Stimulated activated CD8-positive, alpha-beta memory T cell treated with anti-CD3 and anti-CD28 coated beads, Interleukin-12 subunit alpha, Interleukin-12 subunit beta, amount 100 ng/mL, for 24 hours (primary cell): ENCODE results near the gene HNRNPF.
"Not testable (repeated sequence)": the region's sequence is repeated elsewhere in the genome, so short reads cannot be mapped to it uniquely, and the experiment has no call there.

ENCODE experiments used
- DNase-seq: peaks from one replicate; pipeline ENCODE4 v3.0.0-alpha.2; 2020; ENCODE audit errors: extremely low read depth

The HNRNPF gene

DNA sequence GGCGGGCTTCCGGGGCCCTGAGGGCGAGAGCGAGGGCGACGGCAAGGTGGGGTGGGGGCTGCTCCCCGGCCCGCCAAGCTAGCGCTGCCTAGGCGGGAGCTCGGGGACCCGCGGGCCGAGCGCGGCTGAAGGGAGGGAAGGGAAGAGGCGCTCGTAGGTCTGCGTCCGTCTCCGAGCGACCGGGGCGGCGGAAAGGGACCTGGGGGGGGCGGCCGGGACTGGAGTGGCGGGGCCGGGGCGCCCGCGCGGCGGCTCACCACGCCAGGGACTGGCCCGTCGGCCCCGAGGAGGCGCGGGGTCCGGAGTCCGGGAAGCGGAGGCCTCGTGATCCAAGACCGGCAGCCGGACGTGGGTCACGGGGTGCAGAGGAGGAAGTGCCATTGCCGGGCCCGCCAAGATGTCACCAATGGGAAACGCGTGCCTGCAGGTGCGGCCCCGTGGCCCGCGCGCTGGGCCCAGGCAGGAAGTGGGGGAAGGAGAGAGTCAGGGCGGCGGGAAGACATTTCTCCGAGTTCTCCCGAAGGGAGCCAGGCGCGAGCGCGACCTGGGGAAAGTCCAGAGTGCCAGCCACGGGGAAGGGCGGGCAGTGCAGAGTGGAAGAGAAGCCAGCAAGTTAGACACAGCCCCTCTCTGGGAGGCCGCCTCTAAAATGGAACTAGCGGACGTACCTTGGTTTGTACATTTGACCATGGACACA is 11.9 kb downstream of the HNRNPF start:
- DNase-seq, result peak; percentile 49

DNA sequence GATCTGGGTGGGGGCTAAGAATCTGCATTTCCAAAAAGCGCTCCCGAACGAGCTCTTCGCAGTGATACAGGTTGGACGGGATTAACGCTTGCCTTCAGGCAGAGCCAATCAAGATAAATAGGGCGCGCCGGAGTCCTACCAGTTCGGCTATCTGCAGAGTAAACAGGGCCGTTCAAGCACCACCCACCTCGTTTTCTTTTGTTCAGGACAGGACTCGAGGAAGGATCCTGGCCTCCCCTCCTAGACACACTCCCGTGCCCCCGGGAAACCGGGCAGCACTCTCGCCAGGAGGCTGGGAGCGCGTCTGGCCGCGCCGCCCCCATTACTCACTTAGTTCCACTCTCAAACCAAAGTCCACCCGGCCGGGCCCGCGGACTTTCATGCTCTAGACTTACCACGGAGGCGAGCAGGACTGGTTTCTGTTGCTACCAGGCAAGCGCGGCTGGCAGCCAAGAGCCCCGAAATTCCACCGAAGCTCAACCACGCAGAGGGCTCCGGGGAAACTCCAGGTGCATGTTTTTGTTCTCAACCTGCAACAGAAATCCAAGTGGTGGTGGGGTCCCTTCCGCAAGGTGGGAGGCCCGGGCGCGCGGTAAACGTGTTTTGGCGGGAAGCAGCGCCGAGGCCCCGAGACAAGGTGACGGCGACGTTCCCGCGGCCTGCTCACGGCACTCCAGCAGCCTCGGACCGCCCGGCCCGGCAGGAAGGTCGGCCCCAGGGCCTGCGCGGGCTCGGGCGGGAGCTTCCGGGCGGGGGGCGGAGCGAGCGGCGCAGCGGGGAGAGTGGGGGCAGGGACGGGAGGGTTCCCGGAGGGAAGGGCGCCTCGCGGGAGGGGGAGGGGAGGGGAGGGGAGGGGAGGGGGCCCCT is 12.7 kb downstream of the HNRNPF start:
- peak; percentile 50 for DNase-seq

DNA sequence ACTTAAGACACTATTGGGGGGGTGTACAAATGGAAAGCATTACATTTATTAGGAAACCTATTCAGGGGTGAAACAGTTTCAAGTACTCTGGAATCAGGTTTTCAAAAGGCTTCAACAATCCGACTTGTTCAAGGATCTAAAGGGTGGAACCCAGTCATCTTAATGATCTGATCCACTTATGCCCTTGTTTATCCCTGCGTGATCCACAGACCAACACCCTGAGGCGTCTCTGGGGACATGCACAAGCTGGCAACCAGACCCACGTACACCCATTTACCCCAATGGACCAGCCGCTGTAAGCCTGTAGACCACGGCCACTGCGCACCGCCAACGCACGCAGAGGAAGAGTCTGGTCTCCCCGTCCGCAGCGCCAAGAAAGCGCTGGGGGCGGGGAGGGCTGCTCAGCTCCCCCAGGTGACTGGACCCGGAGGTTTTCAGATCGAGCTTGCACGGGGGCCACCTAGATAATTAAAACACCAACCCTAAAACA is 13.4 kb downstream of the HNRNPF start:
- DNase-seq, result no peak

DNA sequence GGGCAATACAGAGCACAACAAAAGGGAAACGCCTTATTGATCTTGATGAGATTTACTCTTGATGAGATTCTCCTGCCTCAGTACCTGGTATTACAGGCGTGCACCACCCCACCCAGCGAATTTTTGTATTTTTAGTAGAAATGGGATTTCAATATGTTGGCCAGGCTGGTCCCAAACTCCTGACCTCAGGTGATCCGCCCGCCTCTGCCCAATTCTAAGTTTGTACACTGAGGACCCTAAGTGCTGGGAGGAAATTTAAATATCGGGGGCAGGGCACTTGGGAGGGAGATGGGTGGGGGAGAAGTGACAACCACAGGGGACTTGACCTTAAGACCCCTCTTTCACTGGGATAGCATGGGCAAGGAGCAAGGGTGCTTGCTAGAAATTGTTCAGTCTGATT is 14.1 kb downstream of the HNRNPF start:
- no peak for DNase-seq

DNA sequence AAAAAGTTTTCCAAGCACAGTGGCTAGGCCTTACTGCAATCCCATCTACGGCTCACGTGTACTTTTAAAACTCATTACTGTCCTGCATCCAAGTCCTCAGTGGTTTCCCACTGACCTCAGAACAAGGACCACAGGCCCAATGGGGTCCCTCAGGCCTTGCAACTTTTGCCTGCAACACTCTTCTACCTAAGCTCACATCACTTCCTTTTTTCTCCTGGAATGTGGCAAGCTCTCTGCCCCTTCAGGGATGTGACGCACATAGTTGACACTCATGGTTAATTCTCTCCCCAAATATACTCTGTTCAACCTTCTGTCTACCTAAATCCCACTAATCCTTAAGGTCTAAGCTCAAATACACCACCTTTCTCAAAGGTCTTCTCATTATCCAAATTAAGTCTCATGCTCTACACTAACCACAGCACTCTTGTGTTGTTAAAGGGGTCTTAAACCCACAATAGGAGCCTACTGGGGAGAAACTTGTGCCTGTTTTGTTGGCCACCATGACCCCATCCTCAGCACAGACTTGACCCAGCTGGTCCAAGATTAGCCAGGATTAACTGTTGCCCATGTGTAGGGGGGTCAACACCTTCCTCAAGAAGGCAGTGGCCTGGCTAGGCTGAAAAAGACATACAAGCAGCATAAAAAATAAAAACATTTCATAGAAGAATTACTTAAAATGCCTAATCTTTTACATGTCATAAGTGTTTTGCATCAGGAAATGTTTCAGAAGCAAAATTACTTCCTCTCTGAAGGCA is 15.2 kb downstream of the HNRNPF start:
- no peak for DNase-seq

DNA sequence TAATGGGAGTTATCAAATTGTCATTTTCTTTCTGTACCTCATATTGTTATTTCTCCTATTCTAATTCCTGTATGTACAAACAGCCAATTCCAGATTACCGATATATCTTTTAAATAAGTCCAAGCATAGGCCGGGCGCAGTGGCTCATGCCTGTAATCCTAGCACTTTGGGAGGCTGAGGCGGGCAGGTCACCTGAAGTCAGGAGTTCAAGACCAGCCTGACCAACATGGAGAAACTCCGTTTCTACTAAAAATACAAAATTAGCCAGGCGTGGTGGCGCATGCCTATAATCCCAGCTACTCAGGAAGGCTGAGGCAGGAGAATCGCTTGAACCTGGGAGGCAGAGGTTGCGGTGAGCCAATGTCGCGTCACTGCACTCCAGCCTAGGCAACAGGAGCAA is 15.8 kb downstream of the HNRNPF start:
- not testable (repeated sequence) for DNase-seq

DNA sequence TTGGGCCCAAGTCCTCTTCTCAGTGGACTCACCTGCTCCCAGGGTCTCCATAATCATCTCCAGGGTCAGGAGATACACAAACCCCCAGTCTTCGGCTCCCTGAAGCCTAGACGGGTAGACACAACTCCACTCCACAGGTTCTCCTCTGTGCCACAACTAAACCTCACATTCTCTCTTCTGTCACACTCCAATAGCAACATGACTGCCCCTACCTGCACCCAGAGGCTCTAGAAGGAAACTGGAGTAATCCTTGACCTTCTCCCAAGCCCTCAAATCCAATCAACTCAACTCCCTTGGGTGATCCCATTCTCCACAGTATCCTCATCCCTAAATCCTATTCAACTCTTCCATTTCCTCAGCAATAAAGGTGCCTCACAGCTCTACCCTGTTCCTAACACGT is 16.2 kb downstream of the HNRNPF start:
- DNase-seq, result no peak

DNA sequence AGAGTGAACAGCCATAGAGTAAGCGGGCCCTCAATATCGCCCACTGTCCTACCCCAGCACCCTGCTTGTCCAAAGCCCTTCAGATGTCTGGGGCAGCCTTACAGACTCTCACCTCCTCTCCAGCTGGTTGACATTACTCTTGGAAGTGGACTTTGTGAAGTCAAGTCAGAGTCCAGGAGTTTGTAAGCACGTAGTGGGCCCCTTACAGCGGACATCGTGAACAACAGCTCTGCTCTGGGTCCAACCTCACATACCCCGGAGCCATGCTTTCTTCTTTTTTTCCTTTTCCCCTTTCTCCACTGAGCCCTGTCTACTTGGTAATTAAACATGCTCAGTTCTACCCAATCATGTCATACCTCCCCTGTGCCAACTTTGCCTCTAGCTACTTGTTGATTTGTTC is 17.5 kb downstream of the HNRNPF start:
- no peak for DNase-seq

DNA sequence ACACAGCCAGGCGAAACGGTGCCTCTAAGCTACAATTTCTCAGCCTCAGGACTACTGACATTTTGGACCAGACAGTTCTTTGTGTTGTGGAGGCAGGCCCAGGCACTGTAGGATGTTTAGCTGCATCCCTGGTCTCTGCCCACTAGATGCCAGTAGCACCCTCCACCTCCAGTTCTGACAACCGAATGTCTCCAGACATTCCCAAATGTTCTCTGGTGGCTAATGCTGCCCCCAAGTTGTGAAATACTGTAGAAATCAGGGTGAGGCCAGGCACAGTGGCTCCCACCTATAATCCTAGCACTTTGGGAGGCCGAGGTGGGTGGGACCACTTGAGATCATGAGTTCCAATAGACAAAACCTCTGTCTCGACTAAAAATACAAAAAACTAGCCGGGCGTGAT is 18.2 kb downstream of the HNRNPF start:
- DNase-seq, result no peak

DNA sequence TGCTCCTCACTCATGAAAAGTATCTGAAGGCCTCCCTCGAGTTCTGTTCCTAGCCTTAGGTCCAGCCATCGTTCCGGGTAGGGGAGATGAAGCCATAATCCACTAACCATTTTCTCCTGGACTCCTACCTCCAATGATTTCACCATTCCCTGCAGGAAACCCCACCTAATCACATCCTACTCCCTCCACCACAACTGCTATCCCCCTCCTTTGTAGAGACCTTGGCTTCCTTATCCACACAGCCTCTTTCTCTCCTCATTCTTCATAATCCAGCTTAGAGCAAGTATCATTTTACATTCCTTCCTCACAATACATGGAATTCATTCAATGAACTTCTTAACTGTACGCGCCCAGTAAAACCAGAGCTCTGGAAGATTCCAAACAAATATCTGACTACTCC is 18.7 kb downstream of the HNRNPF start:
- no peak for DNase-seq

DNA sequence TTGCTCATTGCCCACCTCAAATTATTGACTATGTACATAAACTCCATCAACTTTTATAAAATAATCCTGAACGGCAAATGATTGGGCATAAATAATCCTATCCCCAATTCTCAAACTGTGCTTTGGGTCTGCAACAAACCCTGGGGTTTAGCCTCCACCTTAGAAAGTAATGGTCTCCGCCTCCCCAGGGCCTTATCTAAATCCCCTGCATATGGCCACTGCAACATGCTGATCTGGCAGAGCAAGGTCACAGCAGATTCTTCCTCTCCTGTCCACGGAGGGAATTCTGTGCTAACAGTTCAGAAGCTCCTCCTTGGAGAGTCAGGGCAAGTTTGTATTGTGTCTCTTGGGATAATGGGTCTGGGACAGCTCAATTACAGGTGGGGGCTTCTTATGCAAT is 19.1 kb downstream of the HNRNPF start:
- DNase-seq, result no peak

DNA sequence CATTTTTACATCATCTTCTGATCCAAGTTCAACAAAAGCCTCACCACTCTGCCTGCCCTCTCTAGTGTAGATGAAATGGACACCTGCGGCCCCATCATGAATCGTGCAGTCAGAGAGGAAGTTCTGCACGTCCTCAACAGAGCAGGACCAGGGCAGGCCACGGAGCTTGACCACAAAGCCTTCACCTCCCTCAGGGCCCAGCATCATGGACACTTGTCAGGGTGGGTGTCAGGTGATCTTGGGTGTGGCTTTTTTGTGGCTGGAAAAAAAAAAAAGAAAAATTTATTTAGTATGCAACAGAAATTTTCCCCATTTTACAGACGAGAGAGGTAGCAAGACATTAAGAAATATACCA is 21.3 kb downstream of the HNRNPF start:
- no peak for DNase-seq

DNA sequence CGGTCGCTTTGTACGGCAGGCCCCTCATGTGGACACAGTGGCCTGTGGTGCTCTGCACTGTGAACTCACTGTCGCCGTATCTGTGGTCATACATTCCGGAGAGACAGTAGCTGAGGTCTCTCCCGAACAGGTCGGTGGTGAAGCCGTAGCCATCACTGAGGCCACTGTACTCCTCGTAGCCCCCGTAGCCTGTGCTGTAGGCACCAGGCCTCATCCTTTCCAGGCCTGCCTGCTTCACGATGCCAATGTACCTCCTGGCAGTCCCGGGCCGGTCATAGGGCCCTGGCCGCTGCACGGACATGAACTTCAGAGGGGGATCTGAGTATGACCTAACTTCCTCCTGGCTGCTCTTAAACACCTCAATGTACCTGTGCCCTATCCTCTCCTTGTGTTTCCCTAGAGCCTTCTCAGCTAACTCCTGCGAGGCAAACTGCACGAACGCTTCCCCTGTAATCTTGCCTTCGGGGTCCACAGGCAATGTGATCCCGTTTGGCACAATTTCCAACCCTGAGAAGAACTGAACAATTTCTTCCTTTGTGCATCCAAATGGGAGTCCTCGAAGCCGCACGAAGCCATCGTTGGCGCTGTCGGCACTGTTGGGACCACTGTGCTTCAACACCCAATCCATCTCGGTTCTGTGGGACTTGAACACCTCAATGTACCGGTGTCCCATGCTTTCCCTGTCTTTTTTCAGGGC is 21.9 kb downstream of the HNRNPF start:
- DNase-seq, result no peak

DNA sequence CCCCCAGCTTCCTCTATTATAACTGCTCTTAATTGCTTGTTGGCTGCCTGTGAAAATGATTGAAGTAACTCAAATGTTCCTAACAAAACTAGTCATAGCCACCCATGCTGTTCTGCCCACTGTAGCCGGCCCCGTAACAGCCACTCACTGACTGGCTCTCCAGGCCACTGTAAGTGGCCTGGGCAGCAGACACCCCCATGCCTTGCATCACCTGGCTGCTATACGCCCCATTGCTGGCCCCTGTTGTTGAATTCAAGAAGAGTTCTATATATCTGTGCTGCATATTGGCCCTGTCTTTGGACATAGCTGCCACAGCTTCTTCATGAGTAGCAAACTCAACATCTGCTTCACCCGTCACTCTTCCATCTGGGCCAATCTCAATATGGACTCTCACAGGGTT is 22.4 kb downstream of the HNRNPF start:
- no peak for DNase-seq

DNA sequence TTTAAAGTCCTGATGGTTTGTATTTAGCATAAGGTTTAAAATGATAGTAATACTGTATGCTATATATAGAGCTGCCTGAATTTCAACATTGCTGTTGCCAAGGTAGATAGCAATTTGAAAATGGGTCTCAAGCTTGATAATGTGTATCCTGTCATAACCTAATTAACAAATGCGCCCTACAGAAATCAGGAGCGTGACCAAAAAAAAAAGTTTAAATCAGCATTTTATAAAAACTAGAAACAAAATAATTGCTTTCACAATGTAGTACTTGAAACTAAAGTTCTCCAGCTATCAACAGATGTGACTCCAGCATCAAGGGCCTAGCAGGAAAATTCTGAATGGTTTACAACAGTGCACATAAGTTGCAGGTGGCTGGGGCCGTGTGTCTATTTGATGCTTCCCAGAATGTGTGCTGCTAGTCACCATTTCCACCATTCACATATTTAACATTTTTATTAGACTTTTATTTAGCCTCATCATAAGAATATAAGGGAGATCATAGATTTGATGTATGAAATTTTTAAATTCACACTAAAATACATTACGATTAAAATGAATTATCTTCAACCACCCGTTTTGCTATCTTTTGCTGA is 23.5 kb downstream of the HNRNPF start:
- no peak for DNase-seq

DNA sequence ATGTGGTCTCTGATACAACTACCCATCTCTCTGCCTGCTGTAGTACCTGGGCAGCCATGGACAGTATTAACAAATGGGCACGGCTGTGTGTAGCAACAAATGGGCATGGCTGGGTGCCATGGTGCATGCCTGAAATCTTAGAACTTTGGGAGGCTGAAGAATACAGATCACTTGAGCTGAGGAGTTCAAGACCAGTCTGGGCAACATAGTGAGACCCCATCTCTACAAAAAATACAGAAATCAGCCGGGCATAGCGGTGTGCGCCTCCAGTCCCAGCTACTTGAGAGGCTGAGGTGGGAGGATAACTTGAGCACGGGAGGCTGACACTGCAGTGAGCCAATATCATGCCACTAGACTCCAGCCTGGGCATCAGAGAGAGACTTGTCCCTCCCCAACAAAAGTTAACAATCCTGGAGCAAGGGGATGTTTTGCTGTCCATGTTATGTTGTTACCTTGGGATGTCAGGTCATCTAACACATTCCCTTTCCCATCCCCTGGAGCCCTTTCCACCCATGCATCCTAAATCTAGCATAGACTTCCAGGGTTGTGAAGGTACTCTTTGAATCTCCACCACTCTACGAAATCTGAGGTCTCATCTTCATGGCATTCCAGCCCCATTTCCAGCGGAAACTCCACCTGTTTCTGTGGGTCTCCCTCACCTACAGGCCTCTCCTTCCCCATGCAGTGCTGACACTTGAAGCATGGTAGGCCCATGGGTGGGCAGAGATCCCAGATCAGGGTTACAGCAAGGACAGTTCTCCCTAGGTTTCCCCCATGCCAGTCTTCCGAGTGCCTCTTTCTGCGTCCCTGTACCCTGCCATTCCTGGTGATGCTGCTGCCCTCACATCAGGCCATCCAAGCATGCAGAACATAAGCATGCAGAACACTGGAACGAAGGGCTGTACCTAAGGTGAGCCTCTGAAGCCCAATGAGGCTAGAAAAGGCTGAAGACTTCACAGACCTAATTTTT is 24.4 kb downstream of the HNRNPF start:
- DNase-seq, result no peak

DNA sequence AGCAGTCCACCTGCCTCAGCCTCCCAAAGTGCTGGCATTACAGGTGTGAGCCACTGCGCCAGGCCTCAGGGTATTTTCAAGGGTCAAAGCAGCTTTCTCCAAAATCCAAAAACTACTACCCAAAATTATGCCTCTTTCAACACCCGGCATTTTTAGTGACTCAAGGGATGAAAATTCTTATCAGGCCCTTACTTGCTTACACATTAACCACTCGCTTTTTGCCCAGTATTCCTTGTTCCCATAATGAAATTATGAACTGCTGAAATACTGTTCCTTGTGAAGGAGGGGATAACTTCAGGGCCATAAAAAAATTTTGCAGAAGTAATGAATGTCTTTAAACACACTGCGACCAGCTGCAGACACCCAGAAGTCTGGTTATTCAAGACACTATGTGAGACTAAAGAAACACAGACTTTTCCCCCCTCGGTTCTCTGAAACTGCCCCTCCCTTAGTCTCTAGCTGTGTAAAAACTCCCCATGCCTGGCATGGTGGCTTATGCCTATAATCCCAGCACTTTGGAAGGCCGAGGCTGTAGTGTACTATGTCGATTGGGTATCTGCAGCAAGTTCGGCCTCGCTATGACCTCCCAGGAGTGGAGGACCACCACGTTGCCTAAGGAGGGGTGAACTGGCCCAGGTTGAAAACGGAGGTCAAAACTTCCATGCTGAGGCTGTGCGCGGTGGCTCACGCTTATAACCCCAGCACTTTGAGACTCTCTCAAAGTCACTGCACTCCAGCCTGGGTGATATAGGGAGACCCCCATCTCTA is 25.6 kb downstream of the HNRNPF start:
- no peak for DNase-seq

DNA sequence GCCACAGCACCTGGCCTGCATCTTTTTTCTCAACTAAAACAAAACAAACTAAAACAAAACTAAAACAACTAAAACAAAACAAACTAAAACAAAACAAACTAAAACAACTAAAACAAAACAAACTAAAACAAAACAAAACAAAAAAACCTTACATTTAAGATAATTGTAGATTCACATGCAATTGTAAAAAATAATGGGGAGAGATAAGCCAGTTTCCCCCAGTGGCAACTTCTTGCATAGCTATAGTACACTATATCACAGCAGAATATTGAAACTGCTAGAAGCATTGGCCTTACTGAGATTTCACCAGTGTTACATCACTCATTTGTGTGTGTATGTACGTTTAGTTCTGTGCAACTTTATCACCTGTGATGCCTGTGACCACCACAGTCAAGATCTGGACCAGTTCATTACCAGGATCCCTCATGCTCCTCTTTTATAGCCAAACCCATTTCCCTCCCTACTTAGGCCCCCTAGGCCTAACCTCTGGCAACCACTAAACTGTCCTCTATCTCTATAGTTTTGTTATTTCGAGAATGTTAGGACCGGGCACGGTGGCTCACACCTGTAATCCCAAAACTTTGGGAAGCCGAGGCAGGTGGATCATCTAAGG is 28.3 kb downstream of the HNRNPF start:
- DNase-seq, result no peak

DNA sequence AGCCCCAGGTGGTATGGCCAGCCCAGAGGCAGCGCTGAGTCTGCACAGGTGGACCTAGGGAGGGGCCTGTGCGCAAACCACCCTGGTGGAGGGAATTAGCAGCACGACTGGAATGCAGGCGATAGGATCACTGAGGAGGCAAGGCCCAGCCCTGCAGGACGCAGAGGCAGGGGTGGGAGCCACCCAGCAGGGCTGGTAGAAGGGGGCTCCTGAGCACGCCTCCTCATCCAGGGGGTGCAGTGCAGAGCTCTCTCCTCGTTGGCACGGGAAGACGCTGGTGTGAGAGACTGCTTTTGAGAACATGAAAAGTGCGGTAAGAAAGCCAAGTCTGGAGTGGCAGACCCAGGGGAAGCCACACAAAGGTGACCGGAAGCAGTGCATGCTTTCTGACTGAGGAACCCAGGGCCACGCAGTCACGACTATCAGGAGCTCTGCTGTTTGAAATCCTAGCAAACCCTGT is 31.5 kb downstream of the HNRNPF start:
- no peak for DNase-seq
